Activated B cell treated with CpG ODN at 0.5 μM for 24 hours (primary cell): ENCODE results near the gene PPP1R14D. TPM values are rescaled to one million over a fixed set of nuclear protein-coding genes. Genes with fewer than 3 reads are reported as not detected.

Experiments
- ATAC-seq: fragments of 200-7000 bp; cut with Tn5 transposase; one replicate; pipeline ENCODE4 v1.10.0; 2021; ENCODE audit warnings: low read depth, mild to moderate bottlenecking, moderate library complexity
- CTCF ChIA-PET: fragments of 350-600 bp; sonication (Branson Sonifier 250); formaldehyde crosslinking; loops from one replicate; lab custom pipeline; 2021; ENCODE audit warnings: antibody characterized with exemption; lab: Charles Lee
- POLR2A ChIA-PET: fragments of 350-600 bp; sonication (Branson Sonifier 250); formaldehyde crosslinking; loops from one replicate; lab custom pipeline; 2021; ENCODE audit warnings: antibody characterized with exemption; lab: Charles Lee
- DNase-seq: peaks from one replicate; pipeline ENCODE4 v3.0.0; 2022
- H3K27ac Mint-ChIP-seq: one replicate; pipeline ENCODE4 v1.8.0; 2020; ENCODE audit warnings: mixed read lengths
- H3K27me3 Mint-ChIP-seq: one replicate; pipeline ENCODE4 v1.8.0; 2021; ENCODE audit warnings: mixed read lengths
- H3K36me3 Mint-ChIP-seq: one replicate; pipeline ENCODE4 v1.8.0; 2021; ENCODE audit warnings: low read depth, mixed read lengths
- H3K4me1 Mint-ChIP-seq: one replicate; pipeline ENCODE4 v1.8.0; 2021; ENCODE audit warnings: mixed read lengths
- H3K4me3 Mint-ChIP-seq: one replicate; pipeline ENCODE4 v1.8.0; 2020; ENCODE audit warnings: mild to moderate bottlenecking, mixed read lengths
- H3K9me3 Mint-ChIP-seq: one replicate; pipeline ENCODE4 v1.8.0; 2020; ENCODE audit warnings: mixed read lengths
- CTCF ChIP-seq: fragments of 200-600 bp; IDR thresholded peaks from one replicate; pipeline ENCODE4 v1.8.0; 2022; ENCODE audit warnings: antibody characterized with exemption, mild to moderate bottlenecking
- intact Hi-C: fragments of 100-400 bp; cut with micrococcal nuclease; formaldehyde crosslinking; loops from one replicate; pipeline ENCODE4 v1.15.1; 2024
- total RNA-seq: library from RNA; stranded (reverse); gene quantifications from 2 replicates; pipeline ENCODE4 v1.2.3, GENCODE V29; 2022

PPP1R14D gene
- total RNA-seq, 1 donor from 2014 or later: 0.31 TPM

GRCh38 chr15:40808861-40809450 is 19.6 kb downstream of the PPP1R14D start:
- Mint-ChIP-seq H3K9me3 (no peaks in the 10 kb centered on the region), H3K36me3 (peaks cover 41% of the 10 kb centered on the region), H3K4me3 (peak overlapping the region; percentile 99), H3K27me3 (no peaks in the 10 kb centered on the region), H3K27ac (no peak overlapping the region), H3K4me1 (peaks cover 21% of the 10 kb centered on the region)
- intact Hi-C loops: no loop called here
- no peak for TF ChIP-seq CTCF
- ChIA-PET POLR2A (no interaction called here), CTCF (no interaction called here)
- DNase-seq: no peak
- ATAC-seq: no peak

- peak overlapping the region; percentile 99 for H3K4me3 Mint-ChIP-seq
- peaks cover 21% of the 10 kb centered on the region for H3K4me1 Mint-ChIP-seq
- peak overlapping the region; percentile 100 for H3K27ac Mint-ChIP-seq
- intact Hi-C loops: loop anchor here (1.0 to 2.0 kb wide), 11 partner anchors 36 to 647 kb away; partner anchors contain the start of genes BAHD1, BUB1B, C15orf62 and CCDC32
- no peak for ATAC-seq
- no peak for TF ChIP-seq CTCF
- ChIA-PET CTCF (interaction anchor here (1.5 to 1.6 kb wide), 2 partner anchors 8 to 86 kb away, joined by 3 to 5 read pairs; partner anchors contain the start of gene VPS18), POLR2A (interaction anchor here (0.8 to 2.1 kb wide), 6 partner anchors 38 to 239 kb away, joined by 3 to 17 read pairs (median 6); partner anchors contain the start of genes C15orf62, CHAC1, RAD51 and RPUSD2)
- no peaks in the 10 kb centered on the region for H3K27me3 Mint-ChIP-seq
- peaks cover 35% of the 10 kb centered on the region for H3K36me3 Mint-ChIP-seq
- DNase-seq: no peak
- no peaks in the 10 kb centered on the region for H3K9me3 Mint-ChIP-seq
Observed at GRCh38 chr15:40807888-40808461, 20.5 kb downstream of the PPP1R14D start.

- Mint-ChIP-seq H3K9me3 (no peaks in the 10 kb centered on the region), H3K4me3 (peak within 1 kb of the TSS; percentile 99), H3K27ac (peak within 1 kb of the TSS; percentile 100), H3K36me3 (peaks cover 34% of the 10 kb centered on the region), H3K27me3 (no peaks in the 10 kb centered on the region), H3K4me1 (peaks cover 24% of the 10 kb centered on the region)
- DNase-seq: peak; percentile 87
- POLR2A ChIA-PET: interaction anchor here (0.8 to 2.1 kb wide), 10 partner anchors 25 to 238 kb away, joined by 3 to 17 read pairs (median 3); partner anchors contain the start of genes C15orf62, CHAC1, RAD51 and RPUSD2
- TF ChIP-seq CTCF: no peak
- ATAC-seq: peak; percentile 96
- CTCF ChIA-PET: interaction anchor here (1.5 to 2.0 kb wide), 3 partner anchors 8 to 87 kb away, joined by 3 to 7 read pairs (median 5); partner anchors contain the start of gene VPS18
- intact Hi-C loops: loop anchor here (1.0 to 2.0 kb wide), 11 partner anchors 37 to 646 kb away; partner anchors contain the start of genes BAHD1, BUB1B, C15orf62 and CCDC32
Observed at GRCh38 chr15:40807028-40807887, 21.2 kb downstream of the PPP1R14D start, which contains the start of the genes DNAJC17 and ZFYVE19. DNAJC17 (minus strand) TSS chr15:40807473; CDS start chr15:40807446, 27 bp downstream. ZFYVE19 (plus strand) TSS chr15:40807089; CDS start chr15:40807590, 501 bp downstream.

DNA sequence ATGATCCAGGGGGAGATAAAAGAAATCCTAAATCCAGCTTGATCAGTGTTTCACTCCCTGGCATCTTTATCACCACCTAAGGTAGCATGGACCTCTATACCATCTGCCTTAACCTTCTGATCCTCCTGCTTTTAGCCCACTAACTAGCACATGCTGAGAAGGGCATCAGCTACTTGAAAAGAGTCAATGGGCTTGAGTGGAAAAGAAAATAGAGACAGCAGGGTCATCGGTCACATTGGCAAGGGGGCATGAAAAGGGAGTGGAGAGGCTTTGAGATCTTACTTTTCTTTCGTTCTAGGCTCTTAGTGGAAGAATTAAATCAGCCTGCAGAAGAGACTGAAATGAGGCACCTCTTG is 21.9 kb downstream of the PPP1R14D start:
- Mint-ChIP-seq H3K27ac (peak overlapping the region; percentile 100), H3K9me3 (no peaks in the 10 kb centered on the region), H3K4me1 (peaks cover 28% of the 10 kb centered on the region), H3K4me3 (peak overlapping the region; percentile 99), H3K36me3 (peaks cover 34% of the 10 kb centered on the region), H3K27me3 (no peaks in the 10 kb centered on the region)
- CTCF ChIA-PET: interaction anchor here (1.5 to 2.0 kb wide), 3 partner anchors 9 to 88 kb away, joined by 3 to 7 read pairs (median 5); partner anchors contain the start of gene VPS18
- intact Hi-C loops: loop anchor here (1.0 to 2.0 kb wide), 11 partner anchors 37 to 646 kb away; partner anchors contain the start of genes BAHD1, BUB1B, C15orf62 and CCDC32
- POLR2A ChIA-PET: interaction anchor here (0.6 to 2.1 kb wide), 11 partner anchors 15 to 237 kb away, joined by 3 to 17 read pairs (median 3); partner anchors contain the start of genes C15orf62, CHAC1, RAD51 and RPUSD2
- ATAC-seq: no peak
- no peak for DNase-seq
- no peak for TF ChIP-seq CTCF
